Fibroblast of lung (primary cell): ENCODE data around the gene PAK2.

Experiments
- EZH2 ChIP-seq: IDR thresholded peaks from 2 replicates; pipeline ENCODE4 v1.5.1; 2012; ENCODE audit warnings: low read length, control low read depth, mild to moderate bottlenecking; ENCODE audit errors: missing control alignments
- TF ChIP-seq, protein P1 (sequence below), 2 donors: IDR thresholded peaks in 1 of 2; conservative IDR thresholded peaks in 1 of 2; 1 replicate in 1 of 2; 2 replicates in 1 of 2; pipeline ENCODE4 v1.5.1; 2011 to 2012; ENCODE audit warnings: low read length in 2 of 2, control low read depth in 1 of 2, inconsistent platforms in 1 of 2, low read depth in 1 of 2, mild to moderate bottlenecking in 1 of 2

DNA sequence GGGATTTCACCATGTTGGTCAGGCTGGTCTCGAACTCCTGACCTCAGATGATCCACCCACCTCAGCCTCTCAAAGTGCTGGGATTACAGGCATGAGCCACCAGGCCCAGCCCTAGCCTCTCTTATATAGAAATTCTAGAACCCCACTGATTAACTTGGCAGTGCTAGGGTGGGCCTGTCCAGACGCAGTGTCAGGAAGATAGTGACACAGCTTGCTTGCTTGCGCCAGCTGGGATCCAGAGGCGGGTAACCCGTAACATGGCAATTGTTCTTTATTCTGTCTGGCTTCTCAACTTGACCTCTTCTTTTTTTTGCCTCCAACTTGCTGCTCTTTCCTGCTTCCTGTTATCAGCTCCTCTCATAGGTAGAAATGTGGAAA lies 43.8 kb upstream of the PAK2 start:
- TF ChIP-seq, protein P1, sequence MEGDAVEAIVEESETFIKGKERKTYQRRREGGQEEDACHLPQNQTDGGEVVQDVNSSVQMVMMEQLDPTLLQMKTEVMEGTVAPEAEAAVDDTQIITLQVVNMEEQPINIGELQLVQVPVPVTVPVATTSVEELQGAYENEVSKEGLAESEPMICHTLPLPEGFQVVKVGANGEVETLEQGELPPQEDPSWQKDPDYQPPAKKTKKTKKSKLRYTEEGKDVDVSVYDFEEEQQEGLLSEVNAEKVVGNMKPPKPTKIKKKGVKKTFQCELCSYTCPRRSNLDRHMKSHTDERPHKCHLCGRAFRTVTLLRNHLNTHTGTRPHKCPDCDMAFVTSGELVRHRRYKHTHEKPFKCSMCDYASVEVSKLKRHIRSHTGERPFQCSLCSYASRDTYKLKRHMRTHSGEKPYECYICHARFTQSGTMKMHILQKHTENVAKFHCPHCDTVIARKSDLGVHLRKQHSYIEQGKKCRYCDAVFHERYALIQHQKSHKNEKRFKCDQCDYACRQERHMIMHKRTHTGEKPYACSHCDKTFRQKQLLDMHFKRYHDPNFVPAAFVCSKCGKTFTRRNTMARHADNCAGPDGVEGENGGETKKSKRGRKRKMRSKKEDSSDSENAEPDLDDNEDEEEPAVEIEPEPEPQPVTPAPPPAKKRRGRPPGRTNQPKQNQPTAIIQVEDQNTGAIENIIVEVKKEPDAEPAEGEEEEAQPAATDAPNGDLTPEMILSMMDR (conservative IDR thresholded peaks at IDR 0.05 in 1 of 2, IDR thresholded peaks at IDR 0.05 in 1 of 2; ENCODE audit: low read depth in 1 of 2, low read length in 2 of 2), result no peak
- TF ChIP-seq EZH2, result no peak
